GM12878 (cell line): ENCODE results near the gene PYGM. TPM values are rescaled to one million over a fixed set of nuclear protein-coding genes. Genes with fewer than 3 reads are reported as not detected.

Experiments used
- BACH1 ChIP-seq: fragments of 450-650 bp; IDR thresholded peaks from 2 replicates; pipeline ENCODE4 v1.6.1; 2017; ENCODE audit warnings: mild to moderate bottlenecking, borderline replicate concordance
- CREB1 ChIP-seq: IDR thresholded peaks from 2 replicates; pipeline ENCODE4 v1.6.1; 2012; ENCODE audit warnings: low read depth, mild to moderate bottlenecking, inconsistent platforms
- EGR1 ChIP-seq, 2 experiments: IDR thresholded peaks; 1 replicate in 1 of 2; 2 replicates in 1 of 2; pipeline ENCODE4 v1.6.1; 2011 to 2012; ENCODE audit warnings: low read depth in 2 of 2, low read length in 2 of 2, borderline replicate concordance in 1 of 2, mild to moderate bottlenecking in 1 of 2, moderate library complexity in 1 of 2
- ESRRA ChIP-seq: IDR thresholded peaks from 2 replicates; pipeline ENCODE4 v1.6.1; 2012; ENCODE audit warnings: mild to moderate bottlenecking, low read length, improper control_type of control experiment
- MEF2B ChIP-seq: fragments of 450-650 bp; IDR thresholded peaks from 2 replicates; pipeline ENCODE4 v1.6.1; 2018; ENCODE audit warnings: mild to moderate bottlenecking, moderate library complexity; ENCODE audit not compliant: partially characterized antibody, poor library complexity, severe bottlenecking
- MTA3 ChIP-seq: IDR thresholded peaks from 2 replicates; pipeline ENCODE4 v1.6.1; 2012; ENCODE audit warnings: low read length, inconsistent platforms, borderline replicate concordance
- MYB ChIP-seq: fragments of 150-350 bp; IDR thresholded peaks from 2 replicates; pipeline ENCODE4 v1.6.1; 2014; ENCODE audit warnings: mild to moderate bottlenecking, low read depth, low read length, borderline replicate concordance
- NR2F1 ChIP-seq: fragments of 450-650 bp; conservative IDR thresholded peaks from 2 replicates; pipeline ENCODE4 v1.6.1; 2017; ENCODE audit warnings: mild to moderate bottlenecking
- RAD21 ChIP-seq: IDR thresholded peaks from 2 replicates; pipeline ENCODE4 v1.6.1; 2011; ENCODE audit warnings: mild to moderate bottlenecking, low read depth, low read length, moderate library complexity; ENCODE audit not compliant: insufficient read depth
- RAD51 ChIP-seq: fragments of 450-650 bp; IDR thresholded peaks from 2 replicates; pipeline ENCODE4 v1.6.1; 2016; ENCODE audit warnings: moderate library complexity, mild to moderate bottlenecking, inconsistent platforms
- RUNX3 ChIP-seq: IDR thresholded peaks from 2 replicates; pipeline ENCODE4 v1.6.1; 2012; ENCODE audit warnings: low read length, inconsistent platforms
- SIN3A ChIP-seq: IDR thresholded peaks from 2 replicates; pipeline ENCODE4 v1.6.1; 2012; ENCODE audit warnings: low read depth, low read length, improper control_type of control experiment
- SRF ChIP-seq, 2 experiments: IDR thresholded peaks; 2 replicates each; pipeline ENCODE4 v1.6.1; 2011; ENCODE audit warnings: low read depth in 2 of 2, low read length in 2 of 2, mild to moderate bottlenecking in 1 of 2, moderate library complexity in 1 of 2
- polyA plus RNA-seq, 11 experiments: library from polyadenylated mRNA; depleted of rRNA in 4 of 11; unstranded in 6 of 11; stranded (reverse) in 5 of 11; fragments of >200 nt; fragmentation: Nextera tagmentation in 4 of 11; fragmentation: Illumina TruSeq in 1 of 11; extraction: Ambion mirVana in 4 of 11; extraction: Trizol in 1 of 11; gene quantifications; 1 replicate in 1 of 11; 2 replicates in 10 of 11; pipeline versions ENCODE4 v1.2.1 to v1.2.3, GENCODE V29; 2011 to 2016; ENCODE audit warnings: inconsistent platforms in 2 of 11, missing spikeins in 2 of 11, low read depth in 1 of 11
- total RNA-seq, 4 experiments: library from RNA; depleted of rRNA in 3 of 4; stranded (reverse); fragments of >200 nt in 3 of 4; fragmentation: Illumina TruSeq in 1 of 4; extraction: Trizol in 1 of 4; gene quantifications; 2 replicates each; pipeline versions ENCODE4 v1.2.1 to v1.2.3, GENCODE V29; 2013 to 2021
- TF ChIP-seq, protein P1 (sequence below): fragments of 450-650 bp; IDR thresholded peaks from 2 replicates; pipeline ENCODE4 v1.6.1; 2018; ENCODE audit warnings: mild to moderate bottlenecking, low read depth, moderate library complexity; ENCODE audit not compliant: partially characterized antibody
- TF ChIP-seq, protein P2 (sequence below): IDR thresholded peaks from 2 replicates; pipeline ENCODE4 v1.6.1; 2012; ENCODE audit warnings: low read depth, low read length, improper control_type of control experiment
- TF ChIP-seq, protein P3 (sequence below): fragments of 450-650 bp; IDR thresholded peaks from 2 replicates; pipeline ENCODE4 v1.6.1; 2017; ENCODE audit warnings: low read depth, mild to moderate bottlenecking, moderate library complexity
- TF ChIP-seq, protein P4 (sequence below): fragments of 450-650 bp; IDR thresholded peaks from 2 replicates; pipeline ENCODE4 v1.6.1; 2017; ENCODE audit warnings: mild to moderate bottlenecking, moderate library complexity

Gene PYGM
- total and polyA plus RNA-seq, 10 of the 15 experiments (the other 5 are each of a cell fraction or from before 2014, with no cell fraction given) = 0.04 to 3.7 (median 0.27) TPM; not detected in 1

DNA sequence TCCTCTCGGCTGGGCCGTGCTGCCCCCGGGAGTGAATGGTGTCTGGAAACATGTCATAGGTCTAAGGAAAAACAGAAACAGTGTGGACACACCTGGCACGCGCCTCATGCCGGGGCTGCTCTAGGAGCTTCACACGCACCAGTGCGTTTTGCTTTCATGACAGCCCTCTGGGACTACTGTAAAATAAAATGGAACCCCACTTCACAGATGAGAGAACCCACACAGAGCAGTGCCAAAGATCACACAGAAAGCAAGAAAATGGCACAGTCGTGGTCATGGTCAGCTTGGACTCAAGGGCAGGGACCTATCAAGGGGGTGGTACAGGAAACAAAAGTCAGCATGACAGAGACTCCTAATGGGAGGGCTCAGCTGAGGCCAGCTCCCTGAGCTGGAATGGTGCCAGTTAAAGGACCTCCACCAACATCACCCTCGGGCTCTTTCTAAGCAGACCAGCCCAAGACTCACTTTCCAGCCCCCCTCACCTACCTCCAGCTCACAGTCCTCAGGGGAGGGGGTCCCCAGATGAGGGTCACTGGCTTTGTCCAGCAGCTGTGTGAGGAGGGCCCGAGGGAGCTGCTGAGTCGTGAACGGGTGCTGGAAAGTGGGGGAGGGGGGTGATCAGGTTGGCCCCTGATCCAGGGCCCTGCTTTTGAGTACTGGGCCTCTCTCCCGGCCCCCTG lies 40.0 kb upstream of the PYGM start (continued):
- TF ChIP-seq, protein P1, sequence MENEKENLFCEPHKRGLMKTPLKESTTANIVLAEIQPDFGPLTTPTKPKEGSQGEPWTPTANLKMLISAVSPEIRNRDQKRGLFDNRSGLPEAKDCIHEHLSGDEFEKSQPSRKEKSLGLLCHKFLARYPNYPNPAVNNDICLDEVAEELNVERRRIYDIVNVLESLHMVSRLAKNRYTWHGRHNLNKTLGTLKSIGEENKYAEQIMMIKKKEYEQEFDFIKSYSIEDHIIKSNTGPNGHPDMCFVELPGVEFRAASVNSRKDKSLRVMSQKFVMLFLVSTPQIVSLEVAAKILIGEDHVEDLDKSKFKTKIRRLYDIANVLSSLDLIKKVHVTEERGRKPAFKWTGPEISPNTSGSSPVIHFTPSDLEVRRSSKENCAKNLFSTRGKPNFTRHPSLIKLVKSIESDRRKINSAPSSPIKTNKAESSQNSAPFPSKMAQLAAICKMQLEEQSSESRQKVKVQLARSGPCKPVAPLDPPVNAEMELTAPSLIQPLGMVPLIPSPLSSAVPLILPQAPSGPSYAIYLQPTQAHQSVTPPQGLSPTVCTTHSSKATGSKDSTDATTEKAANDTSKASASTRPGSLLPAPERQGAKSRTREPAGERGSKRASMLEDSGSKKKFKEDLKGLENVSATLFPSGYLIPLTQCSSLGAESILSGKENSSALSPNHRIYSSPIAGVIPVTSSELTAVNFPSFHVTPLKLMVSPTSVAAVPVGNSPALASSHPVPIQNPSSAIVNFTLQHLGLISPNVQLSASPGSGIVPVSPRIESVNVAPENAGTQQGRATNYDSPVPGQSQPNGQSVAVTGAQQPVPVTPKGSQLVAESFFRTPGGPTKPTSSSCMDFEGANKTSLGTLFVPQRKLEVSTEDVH = no peak
- TF ChIP-seq BACH1 (no peak), SIN3A (no peak), SRF (IDR thresholded peaks at IDR 0.05; ENCODE audit: low read depth in 2 of 2, low read length in 2 of 2) (no peak), EGR1 (IDR thresholded peaks at IDR 0.05; ENCODE audit: borderline replicate concordance in 1 of 2, low read depth in 2 of 2, low read length in 2 of 2) (no peak), CREB1 (no peak), MYB (no peak), RUNX3 (no peak; the same call in 1 of the 2 replicates), ESRRA (no peak), NR2F1 (0 out of 2 replicates have a peak, but pooled peaks have one; percentile 18), MEF2B (peak; percentile 66), RAD51 (no peak), RAD21 (no peak), MTA3 (no peak)
- TF ChIP-seq, protein P2, sequence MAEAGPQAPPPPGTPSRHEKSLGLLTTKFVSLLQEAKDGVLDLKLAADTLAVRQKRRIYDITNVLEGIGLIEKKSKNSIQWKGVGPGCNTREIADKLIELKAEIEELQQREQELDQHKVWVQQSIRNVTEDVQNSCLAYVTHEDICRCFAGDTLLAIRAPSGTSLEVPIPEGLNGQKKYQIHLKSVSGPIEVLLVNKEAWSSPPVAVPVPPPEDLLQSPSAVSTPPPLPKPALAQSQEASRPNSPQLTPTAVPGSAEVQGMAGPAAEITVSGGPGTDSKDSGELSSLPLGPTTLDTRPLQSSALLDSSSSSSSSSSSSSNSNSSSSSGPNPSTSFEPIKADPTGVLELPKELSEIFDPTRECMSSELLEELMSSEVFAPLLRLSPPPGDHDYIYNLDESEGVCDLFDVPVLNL = no peak
- TF ChIP-seq, protein P3, sequence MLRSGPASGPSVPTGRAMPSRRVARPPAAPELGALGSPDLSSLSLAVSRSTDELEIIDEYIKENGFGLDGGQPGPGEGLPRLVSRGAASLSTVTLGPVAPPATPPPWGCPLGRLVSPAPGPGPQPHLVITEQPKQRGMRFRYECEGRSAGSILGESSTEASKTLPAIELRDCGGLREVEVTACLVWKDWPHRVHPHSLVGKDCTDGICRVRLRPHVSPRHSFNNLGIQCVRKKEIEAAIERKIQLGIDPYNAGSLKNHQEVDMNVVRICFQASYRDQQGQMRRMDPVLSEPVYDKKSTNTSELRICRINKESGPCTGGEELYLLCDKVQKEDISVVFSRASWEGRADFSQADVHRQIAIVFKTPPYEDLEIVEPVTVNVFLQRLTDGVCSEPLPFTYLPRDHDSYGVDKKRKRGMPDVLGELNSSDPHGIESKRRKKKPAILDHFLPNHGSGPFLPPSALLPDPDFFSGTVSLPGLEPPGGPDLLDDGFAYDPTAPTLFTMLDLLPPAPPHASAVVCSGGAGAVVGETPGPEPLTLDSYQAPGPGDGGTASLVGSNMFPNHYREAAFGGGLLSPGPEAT = 0 out of 2 replicates have a peak, but pooled peaks have one; percentile 34
- TF ChIP-seq, protein P4, sequence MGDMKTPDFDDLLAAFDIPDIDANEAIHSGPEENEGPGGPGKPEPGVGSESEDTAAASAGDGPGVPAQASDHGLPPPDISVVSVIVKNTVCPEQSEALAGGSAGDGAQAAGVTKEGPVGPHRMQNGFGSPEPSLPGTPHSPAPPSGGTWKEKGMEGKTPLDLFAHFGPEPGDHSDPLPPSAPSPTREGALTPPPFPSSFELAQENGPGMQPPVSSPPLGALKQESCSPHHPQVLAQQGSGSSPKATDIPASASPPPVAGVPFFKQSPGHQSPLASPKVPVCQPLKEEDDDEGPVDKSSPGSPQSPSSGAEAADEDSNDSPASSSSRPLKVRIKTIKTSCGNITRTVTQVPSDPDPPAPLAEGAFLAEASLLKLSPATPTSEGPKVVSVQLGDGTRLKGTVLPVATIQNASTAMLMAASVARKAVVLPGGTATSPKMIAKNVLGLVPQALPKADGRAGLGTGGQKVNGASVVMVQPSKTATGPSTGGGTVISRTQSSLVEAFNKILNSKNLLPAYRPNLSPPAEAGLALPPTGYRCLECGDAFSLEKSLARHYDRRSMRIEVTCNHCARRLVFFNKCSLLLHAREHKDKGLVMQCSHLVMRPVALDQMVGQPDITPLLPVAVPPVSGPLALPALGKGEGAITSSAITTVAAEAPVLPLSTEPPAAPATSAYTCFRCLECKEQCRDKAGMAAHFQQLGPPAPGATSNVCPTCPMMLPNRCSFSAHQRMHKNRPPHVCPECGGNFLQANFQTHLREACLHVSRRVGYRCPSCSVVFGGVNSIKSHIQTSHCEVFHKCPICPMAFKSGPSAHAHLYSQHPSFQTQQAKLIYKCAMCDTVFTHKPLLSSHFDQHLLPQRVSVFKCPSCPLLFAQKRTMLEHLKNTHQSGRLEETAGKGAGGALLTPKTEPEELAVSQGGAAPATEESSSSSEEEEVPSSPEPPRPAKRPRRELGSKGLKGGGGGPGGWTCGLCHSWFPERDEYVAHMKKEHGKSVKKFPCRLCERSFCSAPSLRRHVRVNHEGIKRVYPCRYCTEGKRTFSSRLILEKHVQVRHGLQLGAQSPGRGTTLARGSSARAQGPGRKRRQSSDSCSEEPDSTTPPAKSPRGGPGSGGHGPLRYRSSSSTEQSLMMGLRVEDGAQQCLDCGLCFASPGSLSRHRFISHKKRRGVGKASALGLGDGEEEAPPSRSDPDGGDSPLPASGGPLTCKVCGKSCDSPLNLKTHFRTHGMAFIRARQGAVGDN = peak; percentile 44
